ENCODE data around the gene ZNF442. TPM values are rescaled to one million over a fixed set of nuclear protein-coding genes. Genes with fewer than 3 reads are reported as not detected.

ZNF442 gene
- total and polyA plus RNA-seq, 10 of the 15 experiments (the other 5 are each of a cell fraction or from before 2014, with no cell fraction given), result 0.05 to 0.64 (median 0.23) TPM; not detected in 1

DNA sequence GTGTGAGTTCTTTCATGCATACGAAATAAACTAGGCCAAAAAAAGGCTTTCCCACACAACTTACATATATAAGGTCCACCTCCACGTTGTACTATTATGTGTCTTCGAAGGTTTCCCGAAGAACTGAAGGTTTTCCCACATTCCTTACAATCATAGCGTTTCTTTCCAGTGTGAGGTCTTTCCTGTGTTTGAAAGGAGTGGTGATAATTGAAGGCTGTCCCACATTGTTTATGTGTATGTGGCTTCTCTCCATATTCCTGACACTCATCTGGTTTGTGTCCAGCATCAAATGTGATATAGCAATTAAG lies 14.6 kb downstream of the ZNF442 start (continued):
- TF ChIP-seq, protein P1, sequence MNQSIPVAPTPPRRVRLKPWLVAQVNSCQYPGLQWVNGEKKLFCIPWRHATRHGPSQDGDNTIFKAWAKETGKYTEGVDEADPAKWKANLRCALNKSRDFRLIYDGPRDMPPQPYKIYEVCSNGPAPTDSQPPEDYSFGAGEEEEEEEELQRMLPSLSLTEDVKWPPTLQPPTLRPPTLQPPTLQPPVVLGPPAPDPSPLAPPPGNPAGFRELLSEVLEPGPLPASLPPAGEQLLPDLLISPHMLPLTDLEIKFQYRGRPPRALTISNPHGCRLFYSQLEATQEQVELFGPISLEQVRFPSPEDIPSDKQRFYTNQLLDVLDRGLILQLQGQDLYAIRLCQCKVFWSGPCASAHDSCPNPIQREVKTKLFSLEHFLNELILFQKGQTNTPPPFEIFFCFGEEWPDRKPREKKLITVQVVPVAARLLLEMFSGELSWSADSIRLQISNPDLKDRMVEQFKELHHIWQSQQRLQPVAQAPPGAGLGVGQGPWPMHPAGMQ (IDR thresholded peaks at IDR 0.05; ENCODE audit: borderline replicate concordance), result no peak
- TF ChIP-seq SREBF1 (IDR thresholded peaks at IDR 0.05; ENCODE audit: low read length), result no peak

DNA sequence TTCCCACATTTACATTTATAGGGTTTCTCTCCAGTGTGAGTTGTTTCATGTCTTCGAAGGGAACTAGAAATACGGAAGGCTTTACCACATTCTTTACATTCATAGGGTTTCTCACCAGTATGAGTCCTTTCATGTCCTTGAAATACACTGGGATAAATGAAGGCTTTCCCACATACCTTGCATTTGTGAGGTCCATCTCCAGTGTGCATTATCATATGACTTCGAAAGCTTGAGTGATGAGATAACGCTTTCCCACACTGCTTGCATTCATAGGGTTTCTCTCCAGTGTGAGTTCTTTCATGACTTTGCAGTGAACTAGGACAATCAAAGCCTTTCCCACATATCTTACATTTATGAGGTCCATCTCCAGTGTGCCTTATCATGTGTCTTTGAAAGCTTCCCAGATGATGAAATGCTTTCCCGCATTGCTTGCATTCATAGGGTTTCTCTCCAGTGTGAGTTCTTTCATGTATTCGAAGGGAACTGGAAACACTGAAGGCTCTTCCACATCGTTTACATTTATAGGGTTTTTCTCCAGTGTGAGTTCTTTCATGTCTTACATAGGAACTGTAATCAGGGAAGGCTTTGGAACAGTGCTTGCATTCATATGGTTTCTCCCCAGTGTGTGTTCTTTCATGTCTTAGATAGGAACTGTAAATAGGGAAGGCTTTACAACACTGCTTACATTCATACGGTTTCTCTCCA lies 15.1 kb downstream of the ZNF442 start:
- intact Hi-C loops (cut with micrococcal nuclease; ENCODE audit: unreplicated experiment), result no loop called here
- no peaks in the 10 kb centered on the region for H3K36me3 ChIP-seq (ENCODE audit: control insufficient read depth in 2 of 2, insufficient read depth in 2 of 2, low read length in 1 of 2)
- no peak overlapping the region for H3K9ac ChIP-seq (ENCODE audit: control insufficient read depth, insufficient read depth, low read length)
- SMC1A ChIA-PET (ENCODE audit: uncharacterized antibody, unreplicated experiment), result no interaction called here
- CTCF ChIA-PET, result no interaction called here
- peaks cover 26% of the 10 kb centered on the region for H3K9me3 ChIP-seq (replicated peaks; ENCODE audit: control insufficient read depth, insufficient read depth, low read length)
- in situ Hi-C loops (cut with MboI), result no loop called here
- H3K4me3 ChIP-seq, result no peak overlapping the region
- RAD21 ChIA-PET (ENCODE audit: unreplicated experiment), result no interaction called here
- ATAC-seq, result no peak
- peak; percentile 51 for TF ChIP-seq ZNF274 (IDR thresholded peaks at IDR 0.05; ENCODE audit: insufficient read depth, insufficient read length)
- 0 out of 2 replicates have a peak, but pooled peaks have one; percentile 16 for TF ChIP-seq CBX5 (IDR thresholded peaks at IDR 0.05; ENCODE audit: low read depth)
- TF ChIP-seq CBX3 (IDR thresholded peaks at IDR 0.05; ENCODE audit: borderline replicate concordance, low read depth), result 0 out of 2 replicates have a peak, but pooled peaks have one; percentile 32
- no peak for TF ChIP-seq EZH2 (IDR thresholded peaks at IDR 0.05; ENCODE audit: borderline replicate concordance, control insufficient read depth, low read depth, low read length)
- no peak for TF ChIP-seq TCF7 (IDR thresholded peaks at IDR 0.05; ENCODE audit: borderline replicate concordance)
- no peaks in the 10 kb centered on the region for H3K27me3 ChIP-seq (replicated peaks in 1 of 2; ENCODE audit: control insufficient read depth in 2 of 2, insufficient read depth in 2 of 2, low read length in 1 of 2)
- no peak for DNase-seq (ENCODE audit: low read depth, low spot score)
- POLR2A ChIA-PET, result no interaction called here
- H4K20me1 ChIP-seq (ENCODE audit: control insufficient read depth, insufficient read depth), result no peaks in the 10 kb centered on the region
- no TSS peak for BruUV-seq (replicated peaks)
- no peaks in the 10 kb centered on the region for H3K4me1 ChIP-seq (ENCODE audit: control insufficient read depth, insufficient read depth, low read length)
- 83% methylated on average over 8 of the region's 8 CpGs for WGBS (ENCODE audit: insufficient coverage, insufficient replicate concordance, low lambda C conversion rate, missing lambda C conversion rate)
- FAIRE-seq, result no peak
- H2AFZ ChIP-seq (ENCODE audit: control insufficient read depth, low read depth, low read length), result no peak overlapping the region
- no peak overlapping the region for H3K27ac ChIP-seq (ENCODE audit: control insufficient read depth, insufficient read depth)
- H3K79me2 ChIP-seq (ENCODE audit: control insufficient read depth, insufficient read depth, low read length), result no peaks in the 10 kb centered on the region
- no peak overlapping the region for H3K4me2 ChIP-seq (ENCODE audit: control insufficient read depth, insufficient read depth)

Measured in GM12878 (cell line).